Right cardiac atrium (tissue), 5 donors: ENCODE results near the gene VPS26A. TPM values are rescaled to one million over a fixed set of nuclear protein-coding genes. Genes with fewer than 3 reads are reported as not detected.

Experiments
- ATAC-seq, 2 donors: fragments of 200-7000 bp; cut with Tn5 transposase; one replicate each; pipeline versions ENCODE4 v1.8.0 to v1.9.1; 2020; ENCODE audit warnings: moderate library complexity in 2 of 2, mild to moderate bottlenecking in 1 of 2
- DNase-seq, 3 donors: peaks; one replicate each; pipeline ENCODE4 v3.0.0-alpha.2; 2020
- H3K27ac ChIP-seq: one replicate; pipeline ENCODE4 v1.5.1; 2013; ENCODE audit warnings: mild to moderate bottlenecking, low read length, control low read depth, moderate library complexity
- H3K27me3 ChIP-seq: one replicate; pipeline ENCODE4 v1.6.1; 2013; ENCODE audit not compliant: control insufficient read depth, insufficient read depth
- H3K4me1 ChIP-seq: one replicate; pipeline ENCODE4 v1.6.1; 2013; ENCODE audit warnings: low read length; ENCODE audit not compliant: control insufficient read depth, insufficient read depth
- H3K4me3 ChIP-seq: one replicate; pipeline ENCODE4 v1.5.1; 2013; ENCODE audit warnings: low read length, control low read depth
- H3K9me3 ChIP-seq: one replicate; pipeline ENCODE4 v1.6.1; 2013; ENCODE audit warnings: low read length; ENCODE audit not compliant: control insufficient read depth
- WGBS: extraction: QIAGEN DNeasy Blood & Tissue Kit; methylation state at CpG from one replicate; pipeline ENCODE4 v1.1.7; 2013; 5-methylcytosine and 5-hydroxymethylcytosine counted together
- intact Hi-C, 4 donors: fragments of 100-400 bp; cut with DNase I; formaldehyde crosslinking; loops; one replicate each; pipeline versions ENCODE4 v1.11.0 to v1.14.0; 2022 to 2023
- polyA plus RNA-seq: library from polyadenylated mRNA; stranded (reverse); fragments of 200-250 nt; gene quantifications from one replicate; pipeline ENCODE4 v1.2.3, GENCODE V29; 2013
- total RNA-seq, 4 donors: library from RNA; stranded (reverse); fragmentation: NEBNext Ultra II Directional; extraction: Animal tissue kit (Norgen Biotek cat#: 25700); gene quantifications; one replicate each; pipeline ENCODE4 v1.2.1, GENCODE V29; 2021
- donor health status: healthy with polysubstance abuse.
- donor health status: DM: no; HTN: yes; CAD: no.
- donor health status: DM: no; HTN: no; CAD: no.
- donor health status: DM: no; HTN: yes; CAD: no; lungs with severe emphysema.
- donor health status: DM: yes; HTN: yes; CAD: no.

Gene VPS26A
- total and polyA plus RNA-seq, 5 donors: 19.7 to 40.8 (median 38.1) TPM

DNA sequence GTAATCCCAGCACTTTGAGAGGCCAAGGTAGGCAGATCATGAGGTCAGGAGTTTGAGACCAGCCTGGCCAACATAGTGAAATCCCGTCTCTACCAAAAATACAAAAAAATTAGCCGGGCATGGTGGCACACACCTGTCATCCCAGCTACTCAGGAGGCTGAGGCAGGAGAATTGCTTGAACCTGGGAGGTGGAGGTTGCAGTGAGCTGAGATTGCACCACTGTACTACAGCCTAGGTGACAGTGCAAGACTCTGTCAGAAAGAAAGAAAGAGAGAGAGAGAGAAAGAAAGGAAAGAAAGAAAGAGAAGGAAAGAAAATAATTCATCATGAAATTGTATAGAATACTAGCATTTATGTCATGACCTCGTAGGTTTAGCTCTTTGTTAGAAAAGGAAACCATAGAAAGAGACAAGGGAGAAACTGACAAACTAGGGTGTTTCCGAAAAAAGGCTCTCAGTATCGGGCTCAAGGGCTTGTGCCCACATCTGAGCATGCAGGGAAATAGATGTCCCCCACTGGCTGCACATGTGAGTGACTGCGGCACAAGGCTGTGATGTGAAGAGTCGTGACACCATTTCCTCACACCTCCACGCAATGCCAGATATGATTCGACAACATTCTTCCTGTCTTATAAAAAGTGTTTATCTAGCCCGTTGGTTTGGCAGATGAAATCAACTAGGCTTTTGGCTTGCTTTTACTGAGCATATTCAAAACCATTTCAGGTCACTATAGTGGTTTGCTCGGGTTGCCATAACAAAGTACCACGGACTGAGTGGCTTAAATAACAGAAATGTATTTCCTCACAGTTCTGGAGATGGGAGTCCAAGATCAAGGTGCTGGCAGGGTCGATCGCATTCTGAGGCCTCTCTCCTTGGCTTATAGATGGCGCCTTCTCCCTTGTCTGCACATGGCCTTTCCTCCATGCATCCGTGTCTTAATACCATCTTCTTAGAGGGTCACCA lies 34.1 kb upstream of the VPS26A start:
- Histone ChIP-seq H3K4me1 (peaks cover 8% of the 10 kb centered on the region), H3K27ac (peak overlapping the region; percentile 59), H3K9me3 (no peaks in the 10 kb centered on the region), H3K27me3 (no peaks in the 10 kb centered on the region), H3K4me3 (peak overlapping the region; percentile 91)
- DNase-seq (peak in 1 of 3 donors; percentile 61), ATAC-seq (peak; percentile 17 to 34)
- WGBS: 50% methylated on average over 16 of the region's 16 CpGs
- intact Hi-C loops: loop anchor here in 3 of 4 donors (5.0 to 10.0 kb wide), 2 partner anchors 33 to 85 kb away; no protein-coding TSS in a partner anchor

DNA sequence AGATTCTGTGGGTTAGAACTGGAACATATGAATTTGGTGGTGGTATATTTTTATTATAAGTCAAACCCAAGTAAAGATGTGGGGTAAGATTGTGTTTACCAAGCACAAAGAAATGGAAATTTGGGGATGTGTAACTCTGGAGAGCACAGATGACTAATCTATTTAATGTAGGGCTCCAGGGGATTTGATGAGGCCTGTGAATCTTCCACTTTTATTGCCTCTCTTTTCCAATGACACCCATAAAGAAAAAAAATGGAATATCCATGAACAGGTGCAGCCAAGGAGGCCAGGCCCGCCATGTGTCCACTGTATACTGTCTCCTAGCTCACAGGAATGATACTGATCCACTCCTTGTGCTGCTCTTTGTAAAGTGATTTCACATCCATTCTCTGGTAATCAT lies 33.3 kb upstream of the VPS26A start:
- ATAC-seq (no peak), DNase-seq (no peak)
- Histone ChIP-seq H3K9me3 (no peaks in the 10 kb centered on the region), H3K27me3 (no peaks in the 10 kb centered on the region), H3K4me1 (peaks cover 6% of the 10 kb centered on the region), H3K4me3 (peak overlapping the region; percentile 7), H3K27ac (peak overlapping the region; percentile 59)
- intact Hi-C loops: loop anchor here in 3 of 4 donors (5.0 to 10.0 kb wide), 2 partner anchors 33 to 86 kb away; no protein-coding TSS in a partner anchor
- 91% methylated on average over 1 of the region's 1 CpG for WGBS

DNA sequence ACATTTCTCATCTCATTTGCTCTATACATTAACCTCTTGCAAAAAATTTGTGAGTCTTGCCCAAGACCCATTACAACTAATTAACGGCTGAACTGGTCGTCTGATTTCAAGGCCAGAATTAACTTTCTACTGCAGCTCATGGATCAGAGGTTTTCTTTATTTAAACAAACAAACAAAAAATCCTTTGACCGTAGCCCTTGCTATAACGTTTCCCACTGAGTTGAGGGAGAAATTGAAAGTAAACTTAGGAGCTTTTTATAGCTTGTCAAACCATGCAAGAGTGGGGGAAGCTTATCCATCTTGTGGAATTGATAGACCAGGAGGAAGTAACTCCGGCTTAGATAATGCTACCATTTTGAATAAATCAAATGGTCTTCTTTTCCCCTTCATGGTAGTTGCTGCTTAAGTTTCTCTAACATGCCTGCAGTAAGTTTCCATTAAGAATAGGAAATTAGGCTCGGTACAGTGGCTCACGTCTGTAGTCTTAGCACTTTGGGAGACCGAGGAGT lies 32.8 kb upstream of the VPS26A start:
- ATAC-seq (no peak), DNase-seq (no peak)
- no peak overlapping the region for H3K27ac ChIP-seq
- H3K4me3 ChIP-seq: peak overlapping the region; percentile 7
- WGBS: 54% methylated on average over 8 of the region's 8 CpGs
- no peaks in the 10 kb centered on the region for H3K9me3 ChIP-seq
- intact Hi-C loops: loop anchor here in 3 of 4 donors (5.0 to 10.0 kb wide), 2 partner anchors 34 to 86 kb away; no protein-coding TSS in a partner anchor
- H3K4me1 ChIP-seq: peaks cover 3% of the 10 kb centered on the region
- H3K27me3 ChIP-seq: no peaks in the 10 kb centered on the region

DNA sequence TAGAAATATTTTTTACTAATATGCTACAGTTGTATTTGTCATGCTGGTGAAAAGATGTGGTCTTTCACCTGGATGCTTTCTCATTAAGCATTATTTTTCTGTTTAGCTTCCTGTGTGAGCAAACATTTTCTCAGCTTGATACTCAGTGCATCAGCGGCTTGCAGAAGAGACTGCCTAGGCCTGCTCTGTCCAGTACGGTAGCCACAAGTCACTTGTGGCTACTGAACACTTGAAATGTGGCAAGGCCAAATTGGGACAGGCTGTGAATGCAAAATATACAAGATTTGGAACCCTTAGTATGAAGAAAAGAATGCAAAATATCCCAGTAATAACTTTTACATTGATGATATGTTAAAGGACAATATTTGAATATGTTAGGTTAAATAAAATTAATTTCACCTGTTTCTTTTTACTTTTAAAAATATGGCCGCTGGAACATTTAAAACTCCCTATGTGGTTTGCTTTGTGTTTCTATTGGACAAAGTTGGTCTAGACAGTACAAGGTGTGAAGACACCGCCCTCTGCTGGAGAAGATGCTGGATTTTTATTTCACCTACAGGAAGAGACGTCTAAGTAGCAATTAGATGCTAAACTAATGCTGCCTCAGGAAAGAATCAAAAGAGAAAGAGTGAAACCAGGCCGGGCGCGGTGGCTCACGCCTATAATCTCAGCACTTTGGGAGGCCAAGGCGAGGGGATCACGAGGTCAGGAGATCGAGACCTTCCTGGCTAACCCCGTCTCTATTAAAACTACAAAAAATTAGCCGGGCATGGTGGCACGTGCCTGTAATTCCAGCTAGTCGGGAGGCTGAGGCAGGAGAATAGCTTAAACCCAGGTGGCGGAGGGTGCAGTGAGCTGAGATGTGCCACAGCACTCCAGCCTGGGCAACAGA lies 30.8 kb upstream of the VPS26A start:
- intact Hi-C loops: loop anchor here (2.0 to 10.0 kb wide), 3 partner anchors 36 to 88 kb away; no protein-coding TSS in a partner anchor
- Histone ChIP-seq H3K27ac (no peak overlapping the region), H3K9me3 (no peaks in the 10 kb centered on the region), H3K4me1 (peaks cover 2% of the 10 kb centered on the region), H3K27me3 (no peaks in the 10 kb centered on the region), H3K4me3 (no peak overlapping the region)
- ATAC-seq (peak; percentile 76 to 77), DNase-seq (peak in 2 of 3 donors; percentile 62 to 81)
- 51% methylated on average over 17 of the region's 17 CpGs for WGBS

DNA sequence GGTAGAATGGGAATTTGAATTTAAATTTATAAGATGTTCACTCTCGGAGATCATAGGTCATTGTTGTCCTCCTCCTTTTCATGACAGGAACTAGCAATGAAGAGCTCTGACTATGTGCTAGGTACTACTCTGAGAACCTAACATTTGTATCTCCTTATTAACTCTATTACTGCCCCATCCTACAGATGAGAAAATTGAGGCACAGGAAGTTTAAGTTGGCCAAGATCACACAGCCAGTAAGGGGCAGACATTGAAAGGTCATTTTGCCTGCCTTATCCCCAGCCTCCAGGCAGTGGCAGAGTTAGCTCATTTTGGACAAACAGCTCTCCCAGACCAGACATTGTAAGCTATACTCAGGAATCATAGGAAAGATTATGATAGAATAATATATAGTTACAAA lies 30.0 kb upstream of the VPS26A start:
- H3K4me1 ChIP-seq: peaks cover 2% of the 10 kb centered on the region

DNA sequence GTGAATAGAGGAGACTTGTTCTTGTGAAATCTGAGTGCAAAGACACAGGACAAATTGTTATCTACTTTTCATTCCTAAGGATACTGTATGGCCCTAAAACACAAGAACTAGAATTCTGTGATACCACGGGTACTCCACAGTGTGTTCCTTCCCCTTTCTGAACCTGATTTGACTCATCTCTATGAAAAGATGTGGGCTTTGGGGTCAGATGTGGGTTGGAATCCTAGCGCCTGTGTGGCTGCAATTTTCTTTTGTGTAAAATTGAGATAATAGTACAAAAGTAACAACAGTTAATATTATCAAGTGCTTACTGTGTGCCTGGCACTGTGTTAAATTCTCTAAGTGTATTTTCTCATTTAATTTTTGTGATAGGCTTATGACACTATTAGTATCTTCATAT lies 27.9 kb upstream of the VPS26A start:
- WGBS: 71% methylated on average over 2 of the region's 2 CpGs
- H3K4me3 ChIP-seq: no peak overlapping the region
- H3K27ac ChIP-seq: no peak overlapping the region
- intact Hi-C loops: loop anchor here in 2 of 4 donors (10.0 kb wide), 1 partner anchor 91 kb away; no protein-coding TSS in a partner anchor
- ATAC-seq: no peak
- H3K27me3 ChIP-seq: no peaks in the 10 kb centered on the region
- H3K9me3 ChIP-seq: no peaks in the 10 kb centered on the region
- peaks cover 2% of the 10 kb centered on the region for H3K4me1 ChIP-seq
- no peak for DNase-seq

More for the DNA sequence above, 30.0 kb upstream of the VPS26A start:
- ATAC-seq: peak in 1 of 2 donors; percentile 30
- 82% methylated on average over 1 of the region's 1 CpG for WGBS
- no peak for DNase-seq
- Histone ChIP-seq H3K27ac (no peak overlapping the region), H3K27me3 (no peaks in the 10 kb centered on the region), H3K9me3 (no peaks in the 10 kb centered on the region), H3K4me3 (no peak overlapping the region)
- intact Hi-C loops: loop anchor here (2.0 to 10.0 kb wide), 3 partner anchors 37 to 89 kb away; no protein-coding TSS in a partner anchor

DNA sequence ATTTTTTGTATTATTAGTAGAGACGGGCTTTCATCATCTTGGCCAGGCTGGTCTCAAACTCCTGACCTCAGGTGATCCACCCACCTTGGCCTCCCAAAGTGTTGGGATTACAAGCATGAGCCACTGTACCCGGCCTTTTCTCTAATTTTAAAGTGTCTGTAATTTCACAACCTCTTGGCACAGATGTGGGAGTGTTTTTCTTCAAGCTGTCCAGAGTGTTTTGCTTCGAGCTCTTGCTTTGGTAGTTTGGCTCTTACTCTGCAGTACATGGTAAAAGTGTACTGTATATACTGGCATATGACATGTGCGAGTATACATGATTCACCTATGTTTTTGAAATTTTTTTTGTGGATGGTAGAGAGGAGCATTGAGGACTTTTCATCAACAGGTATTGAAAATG lies 26.2 kb upstream of the VPS26A start:
- Histone ChIP-seq H3K27ac (no peak overlapping the region), H3K27me3 (no peaks in the 10 kb centered on the region), H3K4me3 (no peak overlapping the region), H3K4me1 (peaks cover 2% of the 10 kb centered on the region), H3K9me3 (no peaks in the 10 kb centered on the region)
- DNase-seq (no peak), ATAC-seq (no peak)
- intact Hi-C loops: loop anchor here in 2 of 4 donors (10.0 kb wide), 1 partner anchor 93 kb away; no protein-coding TSS in a partner anchor
- WGBS: 79% methylated on average over 4 of the region's 4 CpGs

DNA sequence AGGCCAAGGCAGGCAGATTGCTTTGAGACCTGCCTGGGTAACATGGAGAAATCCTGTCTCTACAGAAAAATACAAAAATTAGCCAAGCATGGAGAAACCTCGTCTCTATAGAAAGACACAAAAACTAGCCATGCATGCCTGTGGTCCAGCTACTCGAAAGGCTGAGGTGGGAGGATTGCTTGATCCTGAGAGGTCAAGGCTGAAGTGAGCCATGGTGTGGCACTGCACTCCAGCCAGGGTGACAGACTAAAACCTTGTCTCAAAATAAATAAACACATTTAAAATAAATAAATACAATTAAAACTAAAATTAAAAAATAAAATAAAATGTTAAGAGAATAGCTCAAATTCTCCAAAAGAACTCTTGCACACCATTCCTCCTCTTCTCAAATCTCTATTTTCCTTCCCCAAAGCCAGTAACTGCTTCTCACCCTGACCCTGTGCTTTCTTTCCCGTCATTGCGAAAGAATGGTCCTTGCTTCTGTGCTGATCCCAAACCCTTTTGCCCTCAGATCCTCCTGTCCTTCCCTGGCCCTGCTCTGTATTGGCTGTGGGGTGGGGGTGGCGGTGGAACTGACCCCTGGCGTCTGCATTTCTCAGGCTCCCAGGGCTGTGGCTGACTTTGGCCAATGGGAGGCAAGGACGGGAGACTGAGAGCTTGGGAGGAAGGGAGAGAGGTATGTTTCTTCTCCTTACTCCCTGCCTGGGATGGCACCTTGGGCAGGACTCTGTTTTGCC lies 23.7 kb upstream of the VPS26A start:
- ATAC-seq: no peak
- no peaks in the 10 kb centered on the region for H3K27me3 ChIP-seq
- no peaks in the 10 kb centered on the region for H3K9me3 ChIP-seq
- DNase-seq: no peak
- H3K4me3 ChIP-seq: no peak overlapping the region
- no peak overlapping the region for H3K27ac ChIP-seq
- peaks cover 1% of the 10 kb centered on the region for H3K4me1 ChIP-seq
- WGBS: 59% methylated on average over 7 of the region's 7 CpGs
- intact Hi-C loops: no loop called here

DNA sequence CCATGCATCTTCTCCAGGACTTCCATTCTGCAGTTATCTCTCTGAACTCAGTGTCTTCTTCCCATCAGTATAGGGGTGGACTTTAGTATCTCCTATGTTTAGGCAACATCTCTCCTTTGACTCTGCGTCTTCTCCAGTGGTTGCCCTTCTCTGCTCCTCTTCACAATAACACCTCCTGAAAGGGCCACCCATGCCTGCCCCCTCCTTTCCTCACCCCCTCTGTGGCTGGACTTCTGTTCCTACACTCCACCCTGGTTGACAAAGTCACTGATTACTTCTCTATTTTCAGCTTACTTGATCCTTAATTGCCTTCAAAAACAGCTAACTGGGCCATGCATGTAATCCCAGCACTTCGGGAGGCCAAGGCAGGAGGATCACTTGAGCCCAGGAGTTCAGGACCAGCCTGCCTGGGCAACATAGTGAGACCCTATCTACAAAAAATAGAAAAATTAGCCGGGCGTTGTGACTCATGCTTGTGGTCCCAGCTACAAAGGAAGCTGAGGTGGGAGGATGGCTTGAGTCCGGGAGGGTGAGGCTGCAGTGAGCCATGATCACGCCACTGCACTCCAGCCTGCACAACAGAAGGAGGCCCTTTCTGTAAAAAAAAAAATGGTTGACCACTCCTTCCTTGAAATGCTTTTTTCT lies 22.4 kb upstream of the VPS26A start:
- 64% methylated on average over 6 of the region's 6 CpGs for whole genome bisulfite sequencing
- H3K27ac ChIP-seq: no peak overlapping the region
- H3K27me3 ChIP-seq: no peaks in the 10 kb centered on the region
- H3K4me3 ChIP-seq: no peak overlapping the region
- peaks cover 1% of the 10 kb centered on the region for H3K4me1 ChIP-seq
- intact Hi-C loops: no loop called here
- peak in 1 of 2 donors; percentile 49 for ATAC-seq
- no peaks in the 10 kb centered on the region for H3K9me3 ChIP-seq
- no peak for DNase-seq
